ENCODE data around the gene ADAMTS3. TPM values are rescaled to one million over a fixed set of nuclear protein-coding genes. Genes with fewer than 3 reads are reported as not detected.

Gene ADAMTS3
- total RNA-seq, 2 donors from 2014 or later = not detected

GRCh38 chr4:72338060-72338459 is 231.0 kb downstream of the ADAMTS3 start:
- ATAC-seq (replicated peaks in 1 of 2) (no peak), DNase-seq (no peak)
- H3K4me1 Mint-ChIP-seq (ENCODE audit: low read depth) = no peaks in the 10 kb centered on the region
- no peaks in the 10 kb centered on the region for H3K36me3 Mint-ChIP-seq (ENCODE audit: insufficient read depth in 2 of 2)
- no peak overlapping the region for H3K4me3 Mint-ChIP-seq
- H3K27me3 Mint-ChIP-seq (ENCODE audit: low read depth) = no peaks in the 10 kb centered on the region
- no peak overlapping the region for H3K27ac Mint-ChIP-seq
- no peaks in the 10 kb centered on the region for H3K9me3 Mint-ChIP-seq

GRCh38 chr4:72330381-72330780 is 238.6 kb downstream of the ADAMTS3 start:
- Mint-ChIP-seq H3K4me3 (no peak overlapping the region), H3K9me3 (no peaks in the 10 kb centered on the region)

DNA sequence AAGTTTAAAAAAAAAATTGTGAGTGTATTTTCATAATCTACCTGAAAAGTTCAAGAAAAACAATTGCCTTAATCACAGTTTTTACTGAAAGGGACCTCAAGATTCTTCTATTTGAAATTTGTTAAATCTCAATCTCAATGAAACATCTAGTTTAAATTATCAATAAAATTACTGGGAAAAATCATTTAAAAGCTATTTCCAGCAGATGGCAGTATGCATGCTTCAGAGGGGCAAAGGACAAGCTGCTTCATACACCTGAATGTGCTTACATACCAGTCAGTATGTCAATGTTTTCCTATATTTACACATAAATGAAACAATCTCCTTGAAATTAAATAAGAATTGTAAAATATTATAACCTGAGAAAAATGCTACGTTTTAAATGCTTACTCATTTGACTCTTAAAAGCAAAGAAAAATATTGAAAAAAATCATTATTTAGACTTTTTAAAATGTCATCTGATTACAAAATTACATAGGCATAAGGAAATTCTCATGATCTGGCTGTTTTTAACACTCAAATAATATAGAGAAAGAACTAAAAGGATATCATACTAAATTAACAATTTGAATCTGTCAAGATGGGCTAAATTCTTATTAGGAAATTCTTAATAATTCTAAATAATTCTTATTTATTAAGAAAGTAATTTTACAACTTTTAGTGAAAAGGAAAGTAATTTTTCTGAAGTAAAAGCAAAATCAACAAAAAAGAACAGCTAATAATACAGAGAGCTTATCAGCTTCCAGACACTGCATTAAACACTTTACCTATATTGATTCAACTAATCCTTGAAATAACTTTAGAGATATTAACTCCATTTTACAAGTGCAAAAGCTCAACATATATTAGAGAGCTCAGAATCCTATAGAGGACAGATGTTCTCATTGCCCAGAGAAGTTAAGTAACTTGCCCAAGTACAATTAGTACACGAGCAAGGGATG is 242.1 kb downstream of the ADAMTS3 start:
- Mint-ChIP-seq H3K27ac (no peak overlapping the region), H3K27me3 (ENCODE audit: low read depth) (no peaks in the 10 kb centered on the region), H3K4me3 (no peak overlapping the region), H3K4me1 (ENCODE audit: low read depth) (no peaks in the 10 kb centered on the region), H3K36me3 (ENCODE audit: insufficient read depth in 2 of 2) (no peaks in the 10 kb centered on the region), H3K9me3 (no peaks in the 10 kb centered on the region)
- DNase-seq (no peak), ATAC-seq (replicated peaks in 1 of 2) (no peak)

More at GRCh38 chr4:72330381-72330780, 238.6 kb downstream of the ADAMTS3 start:
- Mint-ChIP-seq H3K27me3 (ENCODE audit: low read depth) (no peaks in the 10 kb centered on the region), H3K4me1 (ENCODE audit: low read depth) (no peaks in the 10 kb centered on the region), H3K36me3 (ENCODE audit: insufficient read depth in 2 of 2) (no peaks in the 10 kb centered on the region), H3K27ac (no peak overlapping the region)
- DNase-seq = no peak
- no peak for ATAC-seq (replicated peaks in 1 of 2)

GRCh38 chr4:72325215-72325614 is 243.8 kb downstream of the ADAMTS3 start:
- Mint-ChIP-seq H3K4me1 (ENCODE audit: low read depth) (peaks cover 1% of the 10 kb centered on the region), H3K27ac (no peak overlapping the region), H3K36me3 (ENCODE audit: insufficient read depth in 2 of 2) (no peaks in the 10 kb centered on the region), H3K4me3 (no peak overlapping the region), H3K27me3 (ENCODE audit: low read depth) (peaks cover 5% of the 10 kb centered on the region), H3K9me3 (no peaks in the 10 kb centered on the region)
- no peak for DNase-seq
- ATAC-seq (replicated peaks in 1 of 2) = no peak

DNA sequence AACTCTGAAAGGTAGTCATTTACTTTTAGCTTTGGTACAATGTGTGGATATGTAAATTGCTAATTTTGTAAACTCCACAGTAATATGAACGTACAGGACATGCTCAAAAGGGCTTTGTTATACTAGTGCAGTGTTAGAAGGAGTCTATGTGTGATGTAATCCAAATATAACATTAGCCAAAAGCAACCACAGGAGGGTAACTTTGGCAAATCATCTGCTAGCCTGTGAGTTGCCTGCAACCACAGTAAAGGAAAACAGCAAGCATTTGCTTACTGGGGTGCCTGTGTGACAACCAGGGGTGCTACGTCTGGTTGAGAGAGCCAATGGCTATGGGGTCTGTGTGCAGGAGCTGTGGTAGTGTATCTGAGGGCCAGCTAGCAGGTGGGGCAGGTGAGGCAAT is 245.8 kb downstream of the ADAMTS3 start:
- DNase-seq (no peak), ATAC-seq (replicated peaks in 1 of 2) (no peak)
- H3K4me3 Mint-ChIP-seq = no peak overlapping the region
- H3K9me3 Mint-ChIP-seq = no peaks in the 10 kb centered on the region
- H3K27me3 Mint-ChIP-seq (ENCODE audit: low read depth) = peaks cover 7% of the 10 kb centered on the region
- H3K36me3 Mint-ChIP-seq (ENCODE audit: insufficient read depth in 2 of 2) = no peaks in the 10 kb centered on the region
- no peak overlapping the region for H3K27ac Mint-ChIP-seq
- H3K4me1 Mint-ChIP-seq (ENCODE audit: low read depth) = peaks cover 18% of the 10 kb centered on the region

GRCh38 chr4:72320223-72320948 is 248.6 kb downstream of the ADAMTS3 start:
- no peak for ATAC-seq (replicated peaks in 1 of 2)
- no peak for DNase-seq
- Mint-ChIP-seq H3K4me3 (peak overlapping the region in 1 of 2 donors; percentile 53), H3K9me3 (no peaks in the 10 kb centered on the region), H3K27me3 (ENCODE audit: low read depth) (peaks cover 7% of the 10 kb centered on the region), H3K4me1 (ENCODE audit: low read depth) (peaks cover 18% of the 10 kb centered on the region), H3K36me3 (ENCODE audit: insufficient read depth in 2 of 2) (no peaks in the 10 kb centered on the region), H3K27ac (no peak overlapping the region)

GRCh38 chr4:72319601-72320021 is 249.4 kb downstream of the ADAMTS3 start:
- peak overlapping the region; percentile 13 to 53 for H3K4me3 Mint-ChIP-seq
- peak overlapping the region; percentile 51 for H3K27ac Mint-ChIP-seq
- peaks cover 18% of the 10 kb centered on the region for H3K4me1 Mint-ChIP-seq (ENCODE audit: low read depth)
- H3K9me3 Mint-ChIP-seq = no peaks in the 10 kb centered on the region
- peak; percentile 67 to 89 for ATAC-seq (replicated peaks in 1 of 2)
- H3K36me3 Mint-ChIP-seq (ENCODE audit: insufficient read depth in 2 of 2) = no peaks in the 10 kb centered on the region
- peak; percentile 0 to 1 for DNase-seq
- H3K27me3 Mint-ChIP-seq (ENCODE audit: low read depth) = peaks cover 7% of the 10 kb centered on the region

- H3K36me3 Mint-ChIP-seq (ENCODE audit: insufficient read depth in 2 of 2) = no peaks in the 10 kb centered on the region
- H3K4me3 Mint-ChIP-seq = no peak overlapping the region
- no peak for DNase-seq
- peaks cover 18% of the 10 kb centered on the region for H3K4me1 Mint-ChIP-seq (ENCODE audit: low read depth)
- H3K9me3 Mint-ChIP-seq = no peaks in the 10 kb centered on the region
- H3K27me3 Mint-ChIP-seq (ENCODE audit: low read depth) = peaks cover 7% of the 10 kb centered on the region
- H3K27ac Mint-ChIP-seq = no peak overlapping the region
- no peak for ATAC-seq (replicated peaks in 1 of 2)
These were observed 250.4 kb downstream of the ADAMTS3 start for GRCh38 chr4:72318421-72319170.

GRCh38 chr4:72314869-72315268 is 254.2 kb downstream of the ADAMTS3 start:
- Mint-ChIP-seq H3K4me3 (no peak overlapping the region), H3K4me1 (ENCODE audit: low read depth) (peaks cover 13% of the 10 kb centered on the region), H3K9me3 (no peaks in the 10 kb centered on the region), H3K27me3 (ENCODE audit: low read depth) (no peaks in the 10 kb centered on the region), H3K36me3 (ENCODE audit: insufficient read depth in 2 of 2) (no peaks in the 10 kb centered on the region), H3K27ac (no peak overlapping the region)
- no peak for ATAC-seq (replicated peaks in 1 of 2)
- DNase-seq = no peak

DNA sequence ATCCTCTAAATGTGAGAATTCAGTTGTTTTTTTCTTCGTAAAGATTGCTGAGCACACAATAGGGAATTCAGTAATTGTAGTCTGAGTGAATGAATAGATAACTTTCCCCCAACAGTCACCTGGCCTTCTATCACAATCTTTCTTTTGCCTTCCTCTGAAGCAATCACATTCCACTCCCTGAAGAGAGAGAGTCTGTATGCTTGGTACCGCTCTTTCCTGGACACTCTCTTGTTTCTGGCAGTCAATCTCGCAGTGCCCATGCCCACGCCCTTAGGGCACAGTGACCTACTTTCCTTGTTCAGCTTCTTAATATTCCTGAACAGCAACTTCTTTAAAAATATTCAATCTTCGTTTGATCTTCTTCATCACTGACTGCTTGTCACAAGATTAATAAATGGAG is 255.9 kb downstream of the ADAMTS3 start:
- DNase-seq (no peak), ATAC-seq (replicated peaks in 1 of 2) (no peak)
- Mint-ChIP-seq H3K9me3 (no peaks in the 10 kb centered on the region), H3K36me3 (ENCODE audit: insufficient read depth in 2 of 2) (no peaks in the 10 kb centered on the region), H3K4me1 (ENCODE audit: low read depth) (no peaks in the 10 kb centered on the region), H3K4me3 (no peak overlapping the region), H3K27ac (no peak overlapping the region), H3K27me3 (ENCODE audit: low read depth) (no peaks in the 10 kb centered on the region)

- Mint-ChIP-seq H3K4me3 (no peak overlapping the region), H3K9me3 (no peaks in the 10 kb centered on the region), H3K4me1 (ENCODE audit: low read depth) (no peaks in the 10 kb centered on the region), H3K36me3 (ENCODE audit: insufficient read depth in 2 of 2) (no peaks in the 10 kb centered on the region), H3K27ac (no peak overlapping the region), H3K27me3 (ENCODE audit: low read depth) (no peaks in the 10 kb centered on the region)
- DNase-seq (no peak), ATAC-seq (replicated peaks in 1 of 2) (no peak)
These were observed 256.9 kb downstream of the ADAMTS3 start for GRCh38 chr4:72312032-72312650.

GRCh38 chr4:72311291-72311690 is 257.7 kb downstream of the ADAMTS3 start:
- Mint-ChIP-seq H3K27ac (no peak overlapping the region), H3K9me3 (no peaks in the 10 kb centered on the region), H3K27me3 (ENCODE audit: low read depth) (no peaks in the 10 kb centered on the region), H3K4me3 (no peak overlapping the region), H3K4me1 (ENCODE audit: low read depth) (no peaks in the 10 kb centered on the region), H3K36me3 (ENCODE audit: insufficient read depth in 2 of 2) (no peaks in the 10 kb centered on the region)
- ATAC-seq (replicated peaks in 1 of 2) (no peak), DNase-seq (no peak)

Data from activated T-cell treated with anti-CD3 and anti-CD28 coated beads, Interleukin-2, amount 50 U/mL, for 72 hours (primary cell).